ENCODE results near the gene NINL. TPM values are rescaled to one million over a fixed set of nuclear protein-coding genes. Genes with fewer than 3 reads are reported as not detected.

The NINL gene
- total and polyA plus RNA-seq, 2 of the 8 experiments (the other 6 are each of a cell fraction or from before 2014, with no cell fraction given): 15.3 to 30.0 TPM

DNA sequence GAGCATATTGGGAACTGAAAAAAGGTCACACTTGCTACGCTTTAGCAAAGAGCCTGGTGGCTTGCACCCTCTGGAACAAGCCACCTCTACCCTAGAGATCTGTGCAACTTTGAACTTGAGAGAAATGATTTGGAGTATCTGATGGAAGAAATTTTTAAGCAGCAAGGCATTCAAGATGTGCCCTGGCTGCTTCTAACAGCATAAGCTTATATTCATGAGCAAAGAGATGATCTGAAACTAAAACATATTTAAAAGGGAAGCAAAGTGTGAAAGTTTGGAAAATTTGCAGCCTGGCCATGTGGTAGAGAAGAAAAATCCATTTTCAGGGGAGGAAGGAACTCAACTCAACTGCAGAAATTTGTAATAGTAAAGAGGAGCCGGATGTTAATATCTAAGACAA lies 71.1 kb downstream of the NINL start (continued):
- TF ChIP-seq NANOG (IDR thresholded peaks at IDR 0.05; ENCODE audit: insufficient read depth, low read depth, low read length, poor library complexity, severe bottlenecking) (no peak), CHD2 (IDR thresholded peaks at IDR 0.05; ENCODE audit: low read length) (no peak), JUND (IDR thresholded peaks at IDR 0.05; ENCODE audit: low read length) (no peak), POLR2A (IDR thresholded peaks at IDR 0.05; ENCODE audit: control extremely low read depth in 1 of 2, low read depth in 2 of 2, low read length in 2 of 2) (no peak), NRF1 (IDR thresholded peaks at IDR 0.05; ENCODE audit: low read depth, low read length) (no peak)
